Measurements from ENCODE around the gene B3GNT7.
"Not testable (repeated sequence)": the region's sequence is repeated elsewhere in the genome, so short reads cannot be mapped to it uniquely, and the experiment has no call there.

The B3GNT7 gene

GRCh38 chr2:231386446-231386845 lies 9.1 kb upstream of the B3GNT7 start:
- peak; percentile 49 for DNase-seq (ENCODE audit: low read depth)

GRCh38 chr2:231387904-231388724 lies 7.4 kb upstream of the B3GNT7 start:
- no peak for DNase-seq (ENCODE audit: low read depth)

- no peak for DNase-seq (ENCODE audit: low read depth)
These were observed 6.7 kb upstream of the B3GNT7 start for GRCh38 chr2:231388725-231389346.

GRCh38 chr2:231390667-231391066 lies 4.8 kb upstream of the B3GNT7 start:
- no peak for DNase-seq (ENCODE audit: low read depth)

GRCh38 chr2:231391981-231392380 lies 3.5 kb upstream of the B3GNT7 start:
- no peak for DNase-seq (ENCODE audit: low read depth)

GRCh38 chr2:231392431-231393148 lies 2.9 kb upstream of the B3GNT7 start:
- DNase-seq (ENCODE audit: low read depth), result no peak

- no peak for DNase-seq (ENCODE audit: low read depth)
These were observed 2.1 kb upstream of the B3GNT7 start for GRCh38 chr2:231393149-231394131.

- DNase-seq (ENCODE audit: low read depth), result no peak
These were observed 1.0 kb upstream of the B3GNT7 start for GRCh38 chr2:231394211-231395141.

GRCh38 chr2:231396058-231396821 lies 730 bp downstream of the B3GNT7 start:
- DNase-seq (ENCODE audit: low read depth), result no peak

GRCh38 chr2:231397011-231397927 lies 1.8 kb downstream of the B3GNT7 start:
- DNase-seq (ENCODE audit: low read depth), result no peak

- DNase-seq (ENCODE audit: low read depth), result no peak
These were observed 2.4 kb downstream of the B3GNT7 start for GRCh38 chr2:231397928-231398294.

- no peak for DNase-seq (ENCODE audit: low read depth)
These were observed 3.1 kb downstream of the B3GNT7 start for GRCh38 chr2:231398585-231398984.

GRCh38 chr2:231399046-231399852 lies 3.7 kb downstream of the B3GNT7 start:
- no peak for DNase-seq (ENCODE audit: low read depth)

GRCh38 chr2:231399853-231400680 lies 4.6 kb downstream of the B3GNT7 start:
- DNase-seq (ENCODE audit: low read depth), result no peak

GRCh38 chr2:231400681-231401080 lies 5.2 kb downstream of the B3GNT7 start:
- DNase-seq (ENCODE audit: low read depth), result not testable (repeated sequence)

- not testable (repeated sequence) for DNase-seq (ENCODE audit: low read depth)
These were observed 5.6 kb downstream of the B3GNT7 start for GRCh38 chr2:231401101-231401500.
